Measurements from ENCODE around the gene PPP1R3G.

PPP1R3G gene

DNA sequence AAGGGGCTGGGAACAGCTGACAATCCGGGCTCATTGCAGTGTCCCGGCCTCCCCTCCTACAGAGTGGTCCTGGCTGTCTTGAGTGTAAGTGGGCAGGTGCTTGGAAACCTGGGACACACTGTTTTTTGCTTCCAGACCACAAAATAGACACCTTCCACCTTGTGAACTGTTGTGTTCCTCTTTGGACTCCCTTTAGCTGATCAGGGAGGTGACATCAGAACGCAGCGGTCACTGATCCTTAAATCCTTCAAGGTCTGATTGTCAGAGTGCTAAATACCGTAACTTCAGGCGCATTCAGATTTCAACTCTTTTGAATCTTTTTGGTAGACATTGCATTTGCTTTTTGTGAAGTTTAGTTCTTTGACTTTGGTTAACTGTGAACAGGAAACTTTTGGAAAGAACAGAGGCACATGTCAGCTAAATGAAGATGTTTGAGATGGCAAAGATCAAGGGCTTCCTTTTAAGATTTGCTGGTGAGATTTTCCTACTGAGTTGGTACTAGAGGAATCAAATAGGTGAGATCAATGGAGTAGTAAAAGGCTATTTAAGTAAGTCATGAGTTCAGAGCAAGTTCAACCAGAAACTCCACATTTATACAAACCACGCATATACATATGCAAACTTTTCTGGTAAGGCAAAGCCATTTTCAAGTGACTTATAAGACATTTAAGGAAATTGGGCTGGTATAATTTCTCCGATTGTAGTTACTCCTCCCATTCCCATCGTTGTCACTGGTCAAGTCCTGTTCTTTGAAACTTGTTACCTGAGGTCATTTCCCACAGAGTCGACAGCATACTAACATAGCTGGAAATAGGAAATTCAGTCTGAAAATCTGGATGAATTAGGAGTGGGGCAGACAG is 6.3 kb downstream of the PPP1R3G start:
- H3K27ac ChIP-seq (ENCODE audit: low read depth, low read length) = no peak overlapping the region

DNA sequence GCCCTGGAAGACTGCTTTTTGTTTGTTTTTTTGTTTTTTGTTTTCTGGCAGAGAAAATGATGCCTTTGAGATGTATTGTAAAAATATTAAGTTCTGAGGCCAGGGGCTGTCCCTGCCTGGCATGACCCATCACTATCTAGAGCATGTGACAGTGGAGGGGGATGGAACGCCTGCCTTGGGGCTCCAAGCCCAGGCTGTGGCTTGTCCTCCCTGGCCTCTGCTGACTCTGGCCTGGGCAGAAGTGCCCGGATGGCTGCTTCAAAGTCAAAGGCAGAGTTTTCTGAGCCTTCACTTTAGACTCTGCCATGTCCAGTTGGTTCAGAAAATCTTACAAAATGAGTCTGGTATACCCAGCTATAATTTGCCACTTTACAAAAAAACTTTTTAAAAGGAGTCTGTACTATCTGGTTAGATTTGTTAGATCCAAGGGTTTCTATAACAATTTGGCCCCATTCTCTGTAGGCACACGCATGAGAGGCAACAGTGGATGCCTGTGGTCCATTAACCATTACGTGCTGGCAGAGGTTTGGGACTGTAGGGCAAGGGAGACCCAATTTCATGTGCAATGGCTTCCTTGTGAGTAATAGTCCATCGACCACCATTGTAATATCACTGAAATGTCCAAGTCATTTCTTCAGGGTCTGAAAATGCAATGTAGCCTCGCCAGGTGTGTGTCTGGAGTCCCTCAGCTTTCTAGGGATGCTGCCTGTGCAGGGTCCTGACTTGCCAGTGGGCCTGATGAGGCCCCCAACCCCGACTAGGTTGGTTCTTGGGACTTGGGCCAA is 8.3 kb downstream of the PPP1R3G start:
- Histone ChIP-seq H3K27me3 (ENCODE audit: insufficient read depth, low read length) (no peaks in the 10 kb centered on the region), H3K23ac (ENCODE audit: low read length) (no peak overlapping the region)
- WGBS (ENCODE audit: extremely low coverage, insufficient coverage, insufficient read length) = no CpG with 5 or more reads among the region's 7 CpGs

More for the DNA sequence above, 6.3 kb downstream of the PPP1R3G start:
- WGBS (ENCODE audit: extremely low coverage, insufficient coverage, insufficient read length) = no CpG with 5 or more reads among the region's 10 CpGs
- H4K91ac ChIP-seq (ENCODE audit: low read depth, low read length) = no peak overlapping the region
- H2BK12ac ChIP-seq (ENCODE audit: low read length) = no peak overlapping the region
- H2AK5ac ChIP-seq (ENCODE audit: low read length) = no peak overlapping the region
- H3K79me1 ChIP-seq (ENCODE audit: low read length) = no peaks in the 10 kb centered on the region
- H3K36me3 ChIP-seq (ENCODE audit: control insufficient read depth in 1 of 2, insufficient read depth in 2 of 2, low read length in 2 of 2) = no peaks in the 10 kb centered on the region
- H3K9ac ChIP-seq (ENCODE audit: low read length) = no peak overlapping the region
- peaks cover 5% of the 10 kb centered on the region for H3K27me3 ChIP-seq (ENCODE audit: insufficient read depth, low read length)
- no peak overlapping the region for H3K4ac ChIP-seq (ENCODE audit: low read depth, low read length)
- H3K4me3 ChIP-seq (ENCODE audit: low read depth, low read length) = no peak overlapping the region
- no peak overlapping the region for H3K14ac ChIP-seq (ENCODE audit: low read length)
- no peak for DNase-seq
- no peak overlapping the region for H3K23ac ChIP-seq (ENCODE audit: low read length)
- H3K4me2 ChIP-seq (ENCODE audit: low read length) = no peak overlapping the region
- no peak overlapping the region for H2AFZ ChIP-seq (ENCODE audit: insufficient read depth, low read length, poor library complexity)
- H4K8ac ChIP-seq (ENCODE audit: low read depth, low read length) = no peak overlapping the region
- H3K4me1 ChIP-seq (ENCODE audit: control insufficient read depth in 1 of 2, insufficient read depth in 2 of 2, low read length in 2 of 2) = no peaks in the 10 kb centered on the region
- H3K9me3 ChIP-seq (ENCODE audit: insufficient read depth, low read depth, low read length) = peaks cover under 1% of the 10 kb centered on the region
- H2BK5ac ChIP-seq (ENCODE audit: low read depth, low read length, poor library complexity) = no peak overlapping the region
- H2BK120ac ChIP-seq (ENCODE audit: insufficient read depth, low read length, poor library complexity) = no peak overlapping the region
- H3K79me2 ChIP-seq (ENCODE audit: control insufficient read depth, insufficient read depth, low read length, poor library complexity) = no peaks in the 10 kb centered on the region
- no peak overlapping the region for H3K18ac ChIP-seq (ENCODE audit: low read length)
- H4K12ac ChIP-seq (ENCODE audit: low read depth, low read length) = no peak overlapping the region

GRCh38 chr6:5094327-5094726 is 9.2 kb downstream of the PPP1R3G start:
- Histone ChIP-seq H4K12ac (ENCODE audit: low read depth, low read length) (no peak overlapping the region), H3K14ac (ENCODE audit: low read length) (no peak overlapping the region), H3K4me2 (ENCODE audit: low read length) (no peak overlapping the region), H2BK5ac (ENCODE audit: low read depth, low read length, poor library complexity) (no peak overlapping the region), H2BK12ac (ENCODE audit: low read length) (no peak overlapping the region), H2BK120ac (ENCODE audit: insufficient read depth, low read length, poor library complexity) (no peak overlapping the region), H3K9ac (ENCODE audit: low read length) (no peak overlapping the region), H3K4ac (ENCODE audit: low read depth, low read length) (no peak overlapping the region), H3K27me3 (ENCODE audit: insufficient read depth, low read length) (no peaks in the 10 kb centered on the region), H2AFZ (ENCODE audit: insufficient read depth, low read length, poor library complexity) (no peak overlapping the region), H3K4me3 (ENCODE audit: low read depth, low read length) (no peak overlapping the region), H4K91ac (ENCODE audit: low read depth, low read length) (no peak overlapping the region), H2AK5ac (ENCODE audit: low read length) (no peak overlapping the region), H3K23ac (ENCODE audit: low read length) (no peak overlapping the region), H3K79me2 (ENCODE audit: control insufficient read depth, insufficient read depth, low read length, poor library complexity) (no peaks in the 10 kb centered on the region), H3K79me1 (ENCODE audit: low read length) (no peaks in the 10 kb centered on the region), H3K4me1 (ENCODE audit: control insufficient read depth in 1 of 2, insufficient read depth in 2 of 2, low read length in 2 of 2) (no peaks in the 10 kb centered on the region), H3K27ac (ENCODE audit: low read depth, low read length) (no peak overlapping the region), H3K9me3 (ENCODE audit: insufficient read depth, low read depth, low read length) (no peaks in the 10 kb centered on the region), H3K18ac (ENCODE audit: low read length) (no peak overlapping the region), H3K36me3 (ENCODE audit: control insufficient read depth in 1 of 2, insufficient read depth in 2 of 2, low read length in 2 of 2) (no peaks in the 10 kb centered on the region), H4K8ac (ENCODE audit: low read depth, low read length) (no peak overlapping the region)
- no CpG with 5 or more reads among the region's 3 CpGs for WGBS (ENCODE audit: extremely low coverage, insufficient coverage, insufficient read length)
- DNase-seq = no peak

More for the DNA sequence above, 8.3 kb downstream of the PPP1R3G start:
- Histone ChIP-seq H4K91ac (ENCODE audit: low read depth, low read length) (no peak overlapping the region), H2BK5ac (ENCODE audit: low read depth, low read length, poor library complexity) (no peak overlapping the region), H2AK5ac (ENCODE audit: low read length) (no peak overlapping the region), H3K18ac (ENCODE audit: low read length) (no peak overlapping the region), H4K12ac (ENCODE audit: low read depth, low read length) (no peak overlapping the region), H3K79me1 (ENCODE audit: low read length) (no peaks in the 10 kb centered on the region), H3K4me1 (ENCODE audit: control insufficient read depth in 1 of 2, insufficient read depth in 2 of 2, low read length in 2 of 2) (no peaks in the 10 kb centered on the region), H3K9me3 (ENCODE audit: insufficient read depth, low read depth, low read length) (no peaks in the 10 kb centered on the region), H2AFZ (ENCODE audit: insufficient read depth, low read length, poor library complexity) (peak overlapping the region; percentile 39), H3K79me2 (ENCODE audit: control insufficient read depth, insufficient read depth, low read length, poor library complexity) (no peaks in the 10 kb centered on the region), H3K27ac (ENCODE audit: low read depth, low read length) (no peak overlapping the region), H3K36me3 (ENCODE audit: control insufficient read depth in 1 of 2, insufficient read depth in 2 of 2, low read length in 2 of 2) (no peaks in the 10 kb centered on the region), H3K14ac (ENCODE audit: low read length) (no peak overlapping the region), H2BK120ac (ENCODE audit: insufficient read depth, low read length, poor library complexity) (no peak overlapping the region), H3K4ac (ENCODE audit: low read depth, low read length) (no peak overlapping the region), H2BK12ac (ENCODE audit: low read length) (no peak overlapping the region), H3K4me3 (ENCODE audit: low read depth, low read length) (no peak overlapping the region), H3K9ac (ENCODE audit: low read length) (no peak overlapping the region), H4K8ac (ENCODE audit: low read depth, low read length) (no peak overlapping the region), H3K4me2 (ENCODE audit: low read length) (no peak overlapping the region)
- no peak for DNase-seq

- no peak for DNase-seq
- Histone ChIP-seq H2AK5ac (ENCODE audit: low read length) (no peak overlapping the region), H3K18ac (ENCODE audit: low read length) (no peak overlapping the region), H3K9ac (ENCODE audit: low read length) (no peak overlapping the region), H2BK5ac (ENCODE audit: low read depth, low read length, poor library complexity) (no peak overlapping the region), H4K91ac (ENCODE audit: low read depth, low read length) (no peak overlapping the region), H3K14ac (ENCODE audit: low read length) (no peak overlapping the region), H3K4me1 (ENCODE audit: control insufficient read depth in 1 of 2, insufficient read depth in 2 of 2, low read length in 2 of 2) (no peaks in the 10 kb centered on the region), H4K12ac (ENCODE audit: low read depth, low read length) (no peak overlapping the region), H3K9me3 (ENCODE audit: insufficient read depth, low read depth, low read length) (peaks cover 2% of the 10 kb centered on the region), H2BK120ac (ENCODE audit: insufficient read depth, low read length, poor library complexity) (no peak overlapping the region), H2BK12ac (ENCODE audit: low read length) (no peak overlapping the region), H3K27ac (ENCODE audit: low read depth, low read length) (no peak overlapping the region), H2AFZ (ENCODE audit: insufficient read depth, low read length, poor library complexity) (no peak overlapping the region), H3K23ac (ENCODE audit: low read length) (no peak overlapping the region), H4K8ac (ENCODE audit: low read depth, low read length) (no peak overlapping the region), H3K4ac (ENCODE audit: low read depth, low read length) (no peak overlapping the region), H3K79me1 (ENCODE audit: low read length) (no peaks in the 10 kb centered on the region), H3K27me3 (ENCODE audit: insufficient read depth, low read length) (no peaks in the 10 kb centered on the region), H3K79me2 (ENCODE audit: control insufficient read depth, insufficient read depth, low read length, poor library complexity) (no peaks in the 10 kb centered on the region), H3K4me2 (ENCODE audit: low read length) (no peak overlapping the region), H3K4me3 (ENCODE audit: low read depth, low read length) (no peak overlapping the region), H3K36me3 (ENCODE audit: control insufficient read depth in 1 of 2, insufficient read depth in 2 of 2, low read length in 2 of 2) (no peaks in the 10 kb centered on the region)
- WGBS (ENCODE audit: extremely low coverage, insufficient coverage, insufficient read length) = no CpG with 5 or more reads among the region's 3 CpGs
Observed at GRCh38 chr6:5095236-5095635, 10.1 kb downstream of the PPP1R3G start.

All from trophoblast cell (in vitro differentiated cells and primary cell).